HepG2 (cell line): ENCODE data around the gene SP140L. TPM values are rescaled to one million over a fixed set of nuclear protein-coding genes. Genes with fewer than 3 reads are reported as not detected.

Experiments
- ATF7-NPFF ChIP-seq: sonication (generic); formaldehyde crosslinking; IDR thresholded peaks from 2 replicates; pipeline ENCODE4 v1.8.1; 2023; ENCODE audit warnings: mild to moderate bottlenecking, low read depth, missing genetic modification reagents, moderate library complexity
- CREB3 ChIP-seq: sonication (generic); formaldehyde crosslinking; IDR thresholded peaks from 2 replicates; pipeline ENCODE4 v1.5.0; 2020; ENCODE audit warnings: missing genetic modification reagents
- CREBL2 ChIP-seq: sonication (generic); formaldehyde crosslinking; IDR thresholded peaks from 2 replicates; pipeline ENCODE4 v1.8.1; 2023; ENCODE audit warnings: missing genetic modification reagents, mild to moderate bottlenecking, borderline replicate concordance
- DMAP1 ChIP-seq: IDR thresholded peaks from 2 replicates; pipeline ENCODE4 v1.6.1; 2016
- HMGXB3 ChIP-seq: sonication (generic); formaldehyde crosslinking; IDR thresholded peaks from 2 replicates; pipeline ENCODE4 v1.4.0; 2020; ENCODE audit warnings: missing genetic modification reagents, borderline replicate concordance
- HOMEZ ChIP-seq: IDR thresholded peaks from 2 replicates; pipeline ENCODE4 v1.6.1; 2016; ENCODE audit warnings: low read depth
- IKZF4 ChIP-seq: sonication (generic); formaldehyde crosslinking; IDR thresholded peaks from 2 replicates; pipeline ENCODE4 v1.5.1; 2020; ENCODE audit warnings: borderline replicate concordance, mild to moderate bottlenecking, low read depth, missing genetic modification reagents; ENCODE audit errors: not compliant biosample characterization
- KDM2A ChIP-seq: sonication (generic); formaldehyde crosslinking; IDR thresholded peaks from 2 replicates; pipeline ENCODE4 v1.4.0; 2020; ENCODE audit warnings: low read depth, missing genetic modification reagents, borderline replicate concordance
- NR1H2 ChIP-seq: sonication (generic); formaldehyde crosslinking; IDR thresholded peaks from 2 replicates; pipeline ENCODE4 v1.8.1; 2022; ENCODE audit warnings: low read depth, missing genetic modification reagents, borderline replicate concordance
- ONECUT2 ChIP-seq: sonication (generic); formaldehyde crosslinking; IDR thresholded peaks from 2 replicates; pipeline ENCODE4 v1.4.0; 2020; ENCODE audit warnings: missing genetic modification reagents
- RBFOX2 ChIP-seq: fragments of 200-400 bp; formaldehyde crosslinking; IDR thresholded peaks from 2 replicates; pipeline ENCODE4 v1.6.1; 2017; ENCODE audit warnings: low read depth, mild to moderate bottlenecking, low read length
- SNAPC5 ChIP-seq: sonication (generic); formaldehyde crosslinking; IDR thresholded peaks from 2 replicates; pipeline ENCODE4 v1.8.1; 2023; ENCODE audit warnings: mild to moderate bottlenecking, missing genetic modification reagents, borderline replicate concordance
- ZBED4 ChIP-seq: sonication (generic); formaldehyde crosslinking; IDR thresholded peaks from 2 replicates; pipeline ENCODE4 v1.4.0; 2020; ENCODE audit warnings: missing genetic modification reagents, borderline replicate concordance
- ZNF230 ChIP-seq: sonication (generic); formaldehyde crosslinking; IDR thresholded peaks from 2 replicates; pipeline ENCODE4 v1.4.0; 2020; ENCODE audit warnings: mild to moderate bottlenecking, missing genetic modification reagents
- ZNF629 ChIP-seq: sonication (generic); formaldehyde crosslinking; conservative IDR thresholded peaks from 2 replicates; pipeline ENCODE4 v1.5.0; 2020; ENCODE audit warnings: missing genetic modification reagents
- ZNF670 ChIP-seq: sonication (generic); formaldehyde crosslinking; IDR thresholded peaks from 2 replicates; pipeline ENCODE4 v1.8.0; 2022; ENCODE audit warnings: mild to moderate bottlenecking, missing genetic modification reagents, borderline replicate concordance
- ZNF883 ChIP-seq: sonication (generic); formaldehyde crosslinking; IDR thresholded peaks from 2 replicates; pipeline ENCODE4 v1.5.1; 2020; ENCODE audit warnings: mild to moderate bottlenecking, missing genetic modification reagents; ENCODE audit errors: not compliant biosample characterization
- polyA plus RNA-seq, 8 experiments: library from polyadenylated mRNA; depleted of rRNA in 3 of 8; stranded (reverse) in 7 of 8; unstranded in 1 of 8; fragments of >200 nt; fragmentation: Illumina TruSeq in 4 of 8; extraction: Trizol in 4 of 8; gene quantifications; 2 replicates each; pipeline versions ENCODE4 v1.2.1 to v1.2.3, GENCODE V29; 2011 to 2016; ENCODE audit warnings: low read depth in 4 of 8, missing spikeins in 1 of 8, mixed read lengths in 1 of 8; ENCODE audit not compliant: insufficient read depth in 1 of 8
- total RNA-seq, 5 experiments: library from RNA; depleted of rRNA; stranded (reverse); fragments of >200 nt; fragmentation: Illumina TruSeq; extraction: Trizol; gene quantifications; 2 replicates each; pipeline ENCODE4 v1.2.3, GENCODE V29; 2016; ENCODE audit warnings: low read depth in 1 of 5

The SP140L gene
- total and polyA plus RNA-seq, 2 of the 13 experiments (the other 11 are each of a cell fraction or from before 2014, with no cell fraction given) = 10.9 to 17.5 TPM

- TF ChIP-seq ZNF883 (peak; percentile 64), CREB3 (no peak), SNAPC5 (CRISPR knock-in tag) (0 out of 2 replicates have a peak, but pooled peaks have one; percentile 21), IKZF4 (CRISPR knock-in tag) (no peak), RBFOX2 (peak; percentile 74), ZNF230 (no peak), DMAP1 (CRISPR knock-in tag) (no peak), NR1H2 (CRISPR knock-in tag) (no peak), HMGXB3 (CRISPR knock-in tag) (no peak), ZNF629 (CRISPR knock-in tag) (no peak), ZNF670 (CRISPR knock-in tag) (no peak), KDM2A (CRISPR knock-in tag) (peak; percentile 87), ATF7-NPFF (0 out of 2 replicates have a peak, but pooled peaks have one; percentile 29), ZBED4 (CRISPR knock-in tag) (no peak), HOMEZ (CRISPR knock-in tag) (0 out of 2 replicates have a peak, but pooled peaks have one; percentile 74), CREBL2 (no peak), ONECUT2 (no peak)
Observed at GRCh38 chr2:230323385-230324106, 3.4 kb upstream of the SP140L start (continued).
